Thoracic aorta (tissue), 2 donors: ENCODE measurements around the gene MRPL34. TPM values are rescaled to one million over a fixed set of nuclear protein-coding genes. Genes with fewer than 3 reads are reported as not detected.

Experiments used
- ATAC-seq: fragments of 150-250 bp; one replicate; pipeline ENCODE4 v1.8.0; 2017; ENCODE audit warnings: low read depth; ENCODE audit not compliant: insufficient number of reproducible peaks, low FRiP score
- DNase-seq: peaks from one replicate; pipeline ENCODE4 v3.0.0-alpha.2; 2020; ENCODE audit warnings: low spot score
- H3K27ac ChIP-seq, 2 donors: fragments of 200-600 bp; sonication (generic); 1 replicate in 1 of 2; 2 replicates in 1 of 2; pipeline ENCODE4 v1.5.1; 2016; ENCODE audit warnings: mild to moderate bottlenecking in 2 of 2, moderate library complexity in 2 of 2
- H3K27me3 ChIP-seq: fragments of 200-600 bp; sonication (generic); replicated peaks from 2 replicates; pipeline ENCODE4 v1.6.0; 2016; ENCODE audit warnings: mild to moderate bottlenecking; ENCODE audit not compliant: insufficient read depth
- H3K36me3 ChIP-seq: fragments of 200-600 bp; sonication (generic); one replicate; pipeline ENCODE4 v1.5.1; 2016
- H3K4me1 ChIP-seq, 2 donors: fragments of 200-600 bp; sonication (generic); 1 replicate in 1 of 2; 2 replicates in 1 of 2; pipeline versions ENCODE4 v1.5.1 to v1.6.0; 2016; ENCODE audit warnings: low read depth in 2 of 2, mild to moderate bottlenecking in 1 of 2; ENCODE audit not compliant: control insufficient read depth in 1 of 2
- H3K4me3 ChIP-seq: fragments of 200-600 bp; sonication (generic); 2 replicates; pipeline ENCODE4 v1.5.1; 2016; ENCODE audit warnings: mild to moderate bottlenecking
- H3K9me3 ChIP-seq: fragments of 200-600 bp; sonication (generic); 2 replicates; pipeline ENCODE4 v1.5.1; 2016
- CTCF ChIP-seq: fragments of 200-600 bp; sonication (generic); IDR thresholded peaks from one replicate; pipeline ENCODE4 v1.5.1; 2019; ENCODE audit warnings: antibody characterized with exemption
- total RNA-seq, 2 donors: library from RNA; depleted of rRNA; stranded (reverse); fragments of >200 nt; gene quantifications; one replicate each; pipeline versions ENCODE4 v1.1.0 to v1.2.3, GENCODE V29; 2016

The MRPL34 gene
- total RNA-seq, 2 donors from 2014 or later, result 132 to 140 TPM

GRCh38 chr19:17327068-17327653 is 21.5 kb downstream of the MRPL34 start:
- Histone ChIP-seq H3K9me3 (no peaks in the 10 kb centered on the region), H3K27me3 (no peaks in the 10 kb centered on the region), H3K36me3 (peaks cover 9% of the 10 kb centered on the region), H3K27ac (no peak overlapping the region), H3K4me3 (no peak overlapping the region), H3K4me1 (peaks cover 17 to 37% of the 10 kb centered on the region in 2 donors)
- ATAC-seq, result no peak
- TF ChIP-seq CTCF, result no peak
- no peak for DNase-seq

GRCh38 chr19:17327654-17328516 is 22.2 kb downstream of the MRPL34 start:
- Histone ChIP-seq H3K36me3 (peaks cover 4% of the 10 kb centered on the region), H3K4me1 (peaks cover 12 to 30% of the 10 kb centered on the region in 2 donors), H3K27ac (no peak overlapping the region), H3K4me3 (peak overlapping the region; percentile 58), H3K27me3 (no peaks in the 10 kb centered on the region), H3K9me3 (no peaks in the 10 kb centered on the region)
- no peak for TF ChIP-seq CTCF
- ATAC-seq, result no peak
- no peak for DNase-seq

GRCh38 chr19:17328517-17329365 is 23.1 kb downstream of the MRPL34 start:
- H3K4me1 ChIP-seq, result peaks cover 9 to 31% of the 10 kb centered on the region in 2 donors
- ATAC-seq (no peak), DNase-seq (no peak)
- H3K9me3 ChIP-seq, result no peaks in the 10 kb centered on the region
- H3K27me3 ChIP-seq, result no peaks in the 10 kb centered on the region
- H3K4me3 ChIP-seq, result peak overlapping the region; percentile 58
- TF ChIP-seq CTCF, result no peak
- peaks cover 4% of the 10 kb centered on the region for H3K36me3 ChIP-seq
- H3K27ac ChIP-seq, result no peak overlapping the region

- Histone ChIP-seq H3K4me1 (peaks cover 13 to 37% of the 10 kb centered on the region in 2 donors), H3K36me3 (peaks cover 4% of the 10 kb centered on the region), H3K9me3 (no peaks in the 10 kb centered on the region), H3K4me3 (peak overlapping the region; percentile 58), H3K27ac (no peak overlapping the region), H3K27me3 (no peaks in the 10 kb centered on the region)
- DNase-seq (no peak), ATAC-seq (no peak)
- TF ChIP-seq CTCF, result no peak
These were observed 23.9 kb downstream of the MRPL34 start for GRCh38 chr19:17329366-17330261.
